SK-N-DZ (cell line): Measurements from ENCODE around the gene MALL.
"Not testable (repeated sequence)": the region's sequence is repeated elsewhere in the genome, so short reads cannot be mapped to it uniquely, and the experiment has no call there.

Experiments
- DNase-seq: peaks from one replicate; pipeline ENCODE4 v3.0.0-alpha.2; 2015; ENCODE audit warnings: low spot score

MALL gene

DNA sequence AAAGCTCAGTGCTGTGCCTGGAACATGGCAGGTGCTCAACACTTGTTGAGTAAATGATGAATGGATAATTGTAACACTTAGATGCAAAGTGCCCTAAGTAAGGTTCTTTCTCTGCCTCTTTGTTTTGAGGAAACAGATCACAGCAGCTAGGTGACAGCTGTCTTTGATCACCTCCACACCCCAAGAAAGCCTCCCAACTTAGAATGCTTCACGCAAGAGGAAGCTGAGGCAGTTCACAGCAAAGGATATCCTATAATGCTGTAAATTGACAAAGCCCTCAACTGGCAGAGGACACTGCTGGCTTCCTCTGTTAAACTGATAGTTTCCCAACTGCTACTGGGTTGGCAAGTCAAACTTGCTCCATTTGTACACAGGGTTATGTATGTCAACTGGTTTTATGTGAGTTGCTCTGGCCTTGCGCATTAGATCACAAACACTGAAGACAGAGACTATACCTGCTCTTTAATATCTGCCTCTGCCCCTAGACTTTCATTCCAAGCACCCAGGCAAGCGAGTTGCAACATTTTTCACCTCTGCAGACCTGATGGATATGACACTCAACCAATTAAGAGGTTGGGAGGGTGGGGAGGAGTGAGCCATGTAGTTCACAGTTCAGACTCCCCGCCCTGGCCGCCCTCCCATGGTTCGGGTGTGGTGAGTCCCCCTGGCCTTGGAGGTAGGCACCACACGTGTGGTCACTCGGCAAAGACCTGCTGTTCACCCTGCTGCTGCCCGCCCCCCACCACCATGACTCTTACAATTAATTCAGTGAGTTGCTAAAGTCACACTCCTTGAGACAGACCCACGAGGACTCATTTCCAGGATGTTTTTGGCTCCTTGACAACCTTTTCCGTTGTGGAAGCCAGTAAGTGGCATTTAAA lies 4.8 kb upstream of the MALL start:
- no peak for DNase-seq

DNA sequence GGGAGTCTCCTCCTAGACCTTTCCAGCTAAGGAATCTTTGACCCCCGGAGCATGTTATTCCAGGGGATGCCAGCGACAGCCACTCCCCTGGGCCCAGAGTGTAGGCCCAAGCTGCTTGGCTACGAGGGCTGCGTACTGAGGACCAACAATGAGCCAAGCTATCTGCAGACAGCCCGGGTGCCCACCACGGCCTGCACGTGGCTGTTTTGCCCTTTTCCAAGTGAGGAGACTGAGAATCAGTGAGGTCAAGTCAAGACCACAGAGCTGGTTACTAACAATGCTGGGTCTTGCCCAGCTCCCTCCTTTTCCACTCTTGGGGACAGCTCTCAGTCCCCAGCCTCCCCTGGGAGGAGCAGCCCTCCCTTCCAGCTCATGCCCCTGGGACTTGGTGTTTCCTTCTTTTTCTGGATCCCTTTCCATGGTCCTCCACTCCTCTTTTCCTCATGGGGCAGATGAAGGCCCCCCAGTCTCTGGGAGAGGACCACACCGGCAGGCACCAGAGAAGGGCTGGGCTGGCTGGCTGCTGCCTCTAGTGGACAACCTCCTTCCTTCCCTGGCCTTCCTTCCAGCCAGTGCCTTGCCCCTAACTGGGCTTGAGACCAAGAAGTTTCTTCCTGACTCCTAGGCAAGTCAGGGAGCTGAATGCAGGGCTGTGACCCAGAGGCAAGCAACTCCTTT lies 550 bp upstream of the MALL start:
- DNase-seq, result no peak

DNA sequence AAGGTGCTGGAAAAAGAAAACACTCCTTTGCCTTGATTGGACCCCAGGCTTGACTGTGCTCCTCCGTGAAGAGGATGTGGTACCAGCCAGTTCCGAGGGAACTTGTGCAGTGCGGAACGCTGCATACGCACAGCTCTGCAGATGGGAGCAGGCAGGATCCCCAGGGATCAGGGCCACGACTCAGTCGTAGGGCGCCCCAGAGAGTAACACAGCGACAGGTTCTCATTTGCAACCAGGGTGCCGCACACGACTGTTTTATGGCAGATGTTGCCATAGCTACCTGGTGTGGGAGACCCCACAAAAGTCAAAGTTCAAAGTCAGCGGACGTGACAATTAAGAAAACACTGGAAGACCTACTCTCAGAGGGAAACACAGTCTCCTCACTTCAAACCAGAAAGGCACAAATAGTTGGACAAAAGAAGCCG lies 779 bp downstream of the MALL start:
- no peak for DNase-seq

DNA sequence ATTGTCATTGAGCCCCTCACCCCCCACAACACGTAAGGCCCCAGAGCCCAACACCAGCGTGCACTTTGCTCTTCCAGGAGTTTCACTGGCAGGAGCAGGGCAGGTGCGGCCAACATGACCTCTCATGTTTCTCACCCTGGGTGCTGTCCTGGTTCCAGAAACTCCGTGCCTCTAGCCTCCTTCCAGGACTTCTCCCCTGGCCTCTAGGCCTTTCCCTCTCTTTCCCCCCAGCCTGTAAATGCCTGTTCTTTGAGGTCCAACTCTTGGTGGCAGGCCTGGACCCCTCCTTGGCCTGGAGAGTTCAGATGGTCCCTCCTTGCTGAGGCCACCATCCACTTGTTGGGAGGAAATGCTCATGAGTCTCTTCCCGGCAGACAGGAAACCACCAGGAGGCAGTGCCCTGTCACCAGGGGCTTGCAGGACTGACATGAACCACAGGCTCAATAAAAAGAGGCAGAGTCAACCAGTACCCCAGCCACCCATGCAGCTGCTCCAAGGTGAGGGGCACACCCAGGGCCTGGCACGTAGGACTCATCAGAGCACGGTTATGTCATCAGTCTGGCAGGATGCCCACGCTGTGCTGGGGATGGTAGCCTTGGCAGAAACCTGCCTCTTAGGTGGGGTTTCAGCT lies 1.5 kb downstream of the MALL start:
- DNase-seq, result no peak

DNA sequence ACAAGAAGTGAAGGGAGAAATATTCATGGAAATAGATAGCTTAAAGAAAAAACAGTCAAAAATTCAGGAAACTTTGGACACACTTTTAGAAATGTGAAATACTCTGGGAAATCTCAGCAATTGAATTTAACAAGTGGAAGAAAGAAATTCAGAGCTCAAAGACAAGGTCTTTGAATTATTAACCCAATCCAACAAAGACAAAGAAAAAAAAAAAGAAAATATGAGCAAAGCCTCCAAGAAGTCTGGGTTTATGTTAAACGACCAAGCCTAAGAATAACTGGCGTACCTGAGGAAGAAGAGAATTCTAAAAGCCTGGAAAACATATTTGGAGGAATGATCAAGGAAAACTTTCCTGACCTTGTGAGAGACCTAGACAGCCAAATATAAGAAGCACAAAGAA lies 7.3 kb downstream of the MALL start:
- not testable (repeated sequence) for DNase-seq

DNA sequence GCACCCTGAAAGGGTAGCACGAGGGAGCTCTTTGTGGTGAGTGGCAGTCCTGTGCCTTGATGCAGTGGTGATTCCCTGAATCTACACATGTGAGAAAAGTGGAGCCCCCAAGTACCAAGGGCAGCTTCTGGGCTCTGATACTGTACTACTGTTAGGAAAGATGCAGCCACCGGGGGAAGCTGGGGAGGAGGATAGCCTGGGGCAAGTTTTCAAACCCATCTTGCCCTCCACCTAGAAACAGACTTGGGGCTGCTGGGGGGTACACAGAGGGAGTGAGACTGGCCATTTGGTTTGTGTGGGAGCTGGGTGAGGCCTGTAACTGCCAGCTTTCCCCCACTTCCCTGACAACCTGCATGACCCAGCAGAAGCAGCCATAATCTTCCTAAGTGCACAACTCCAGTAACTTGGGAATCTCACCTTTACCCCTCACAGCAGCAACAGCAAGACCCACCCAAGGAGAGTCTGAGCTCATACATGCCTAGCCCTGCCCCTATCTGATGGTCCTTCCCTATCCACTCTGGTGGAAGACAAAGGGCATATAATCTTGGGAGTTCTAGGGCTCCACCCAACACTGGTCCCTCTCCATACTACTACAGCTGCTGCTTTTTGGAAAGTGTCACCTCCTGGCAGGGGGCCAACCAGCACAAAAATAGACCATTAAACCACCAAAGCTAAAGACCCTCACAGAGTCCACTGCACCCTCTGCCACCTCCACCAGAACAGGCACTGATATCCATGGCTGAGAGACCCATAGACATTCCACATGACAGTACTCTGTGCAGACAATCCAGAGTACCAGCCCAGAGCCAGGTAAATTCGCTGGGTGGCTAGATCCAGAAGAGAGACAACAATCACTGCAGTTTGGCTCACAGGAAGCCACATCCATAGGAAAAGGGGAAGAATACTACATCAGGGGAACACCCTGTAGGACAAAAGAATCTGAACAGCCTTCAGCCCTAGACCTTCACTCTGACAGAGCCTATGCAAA lies 8.2 kb downstream of the MALL start:
- DNase-seq, result no peak

DNA sequence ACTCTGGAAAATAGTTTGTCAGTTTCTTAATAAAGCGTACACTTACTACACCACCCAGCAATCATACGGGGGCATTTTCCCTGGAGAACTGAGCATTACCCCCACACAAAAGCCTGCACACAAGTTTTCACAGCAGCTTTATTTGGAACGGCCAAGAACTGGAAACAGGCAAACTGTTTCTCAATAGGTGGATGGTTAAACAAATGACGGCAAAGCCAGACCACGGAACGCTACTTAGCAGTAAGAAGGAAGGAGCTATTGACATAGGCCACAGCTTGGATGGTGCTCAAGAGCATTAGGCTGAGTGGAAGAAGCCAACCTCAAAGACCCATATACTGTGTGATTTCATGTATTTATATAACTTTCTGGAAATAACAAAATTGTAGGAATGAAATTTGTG lies 9.0 kb downstream of the MALL start:
- DNase-seq, result no peak

DNA sequence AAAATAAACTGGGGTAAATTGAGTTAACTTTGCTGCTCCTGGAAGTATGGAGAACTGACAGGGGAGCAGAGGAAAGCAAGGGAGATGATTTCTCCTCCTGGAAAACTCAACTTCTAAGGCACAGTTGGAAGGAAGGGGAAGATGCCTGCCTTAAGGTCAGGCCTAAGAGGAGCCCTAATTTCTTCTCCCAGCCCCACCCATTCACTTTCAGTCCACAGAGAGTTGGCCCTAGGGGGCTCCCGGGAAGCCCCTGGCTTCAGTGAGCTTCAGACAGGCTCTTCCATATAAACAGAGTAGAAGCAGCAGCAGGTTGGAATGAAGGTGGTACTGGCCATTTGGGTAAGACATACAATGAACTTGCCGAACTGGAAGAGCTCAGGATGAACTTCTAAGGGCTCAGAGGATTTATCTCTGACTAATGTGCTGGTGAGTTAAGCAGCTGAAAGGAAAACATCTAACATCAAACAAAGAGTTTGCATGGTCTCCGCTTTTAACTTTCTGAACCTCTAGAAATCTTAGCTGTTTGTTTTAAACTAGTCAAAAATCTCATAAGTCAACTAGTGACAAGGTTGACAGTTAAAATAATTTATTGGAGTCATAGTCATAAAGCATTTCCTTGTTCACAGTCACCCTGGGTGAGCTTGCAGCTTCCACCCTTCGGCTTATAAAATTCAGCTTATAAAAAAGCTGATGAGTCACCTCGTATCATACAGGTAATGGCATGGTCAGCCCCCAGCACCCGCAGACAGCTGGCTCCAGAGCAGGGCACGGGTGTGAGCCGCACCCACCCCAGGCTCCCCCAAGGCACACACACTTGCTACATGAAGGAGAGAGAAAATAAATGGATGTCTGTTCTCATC lies 9.8 kb downstream of the MALL start:
- DNase-seq, result no peak

DNA sequence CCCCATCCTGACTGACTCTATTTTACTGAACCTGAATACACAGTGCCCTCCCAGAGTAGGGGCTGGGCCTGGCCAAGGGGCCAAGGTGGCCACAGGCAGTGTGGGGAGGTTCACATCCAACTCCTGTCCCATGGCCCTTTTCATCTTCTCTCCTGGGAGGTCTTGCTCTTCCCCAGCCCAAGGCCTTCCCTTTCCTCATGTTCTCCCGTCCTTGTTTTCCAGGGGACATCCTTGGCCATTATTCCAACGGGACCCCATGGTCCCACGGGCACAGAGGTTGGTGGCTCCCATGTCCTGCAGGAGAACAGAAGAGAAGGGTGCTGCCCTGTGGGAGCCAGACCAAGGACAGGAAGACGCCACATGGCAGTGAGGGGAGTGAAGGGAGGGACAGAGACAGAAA lies 10.4 kb downstream of the MALL start:
- no peak for DNase-seq

DNA sequence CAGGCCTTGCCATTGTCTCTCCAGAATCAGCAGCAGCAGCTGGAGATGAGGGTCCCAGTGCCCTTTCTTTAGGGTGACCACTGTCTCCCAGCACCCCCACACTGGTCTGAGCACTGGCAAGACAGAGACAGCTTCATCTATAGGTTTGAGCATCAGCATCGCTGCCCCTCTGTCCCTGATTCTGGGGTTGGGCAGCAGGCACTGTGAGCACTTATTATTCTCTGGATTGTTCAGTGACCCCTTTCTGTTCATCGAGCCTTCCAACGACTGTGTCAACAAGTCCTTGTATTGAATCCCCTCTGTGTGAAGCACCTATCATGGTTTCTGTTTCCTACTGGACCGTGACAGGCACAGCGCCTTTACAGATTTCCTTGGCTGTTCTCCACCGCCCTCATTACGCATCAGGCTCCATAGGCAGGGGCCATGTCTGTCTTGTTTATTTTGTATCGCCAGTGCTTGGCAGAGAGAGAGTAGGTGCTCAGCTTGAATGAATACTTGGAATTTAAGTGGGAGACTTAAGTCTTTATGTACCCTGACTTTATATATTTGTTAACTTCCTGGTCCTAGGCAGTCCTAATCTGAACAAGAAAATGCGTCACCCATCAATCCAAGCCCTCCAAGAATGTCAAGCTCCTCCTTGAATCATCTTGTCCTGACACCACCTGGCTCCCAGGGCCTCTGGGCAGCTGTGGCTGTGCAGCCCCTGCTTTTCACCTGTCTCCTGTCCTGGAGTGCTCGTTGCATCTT lies 11.4 kb downstream of the MALL start:
- DNase-seq, result no peak

DNA sequence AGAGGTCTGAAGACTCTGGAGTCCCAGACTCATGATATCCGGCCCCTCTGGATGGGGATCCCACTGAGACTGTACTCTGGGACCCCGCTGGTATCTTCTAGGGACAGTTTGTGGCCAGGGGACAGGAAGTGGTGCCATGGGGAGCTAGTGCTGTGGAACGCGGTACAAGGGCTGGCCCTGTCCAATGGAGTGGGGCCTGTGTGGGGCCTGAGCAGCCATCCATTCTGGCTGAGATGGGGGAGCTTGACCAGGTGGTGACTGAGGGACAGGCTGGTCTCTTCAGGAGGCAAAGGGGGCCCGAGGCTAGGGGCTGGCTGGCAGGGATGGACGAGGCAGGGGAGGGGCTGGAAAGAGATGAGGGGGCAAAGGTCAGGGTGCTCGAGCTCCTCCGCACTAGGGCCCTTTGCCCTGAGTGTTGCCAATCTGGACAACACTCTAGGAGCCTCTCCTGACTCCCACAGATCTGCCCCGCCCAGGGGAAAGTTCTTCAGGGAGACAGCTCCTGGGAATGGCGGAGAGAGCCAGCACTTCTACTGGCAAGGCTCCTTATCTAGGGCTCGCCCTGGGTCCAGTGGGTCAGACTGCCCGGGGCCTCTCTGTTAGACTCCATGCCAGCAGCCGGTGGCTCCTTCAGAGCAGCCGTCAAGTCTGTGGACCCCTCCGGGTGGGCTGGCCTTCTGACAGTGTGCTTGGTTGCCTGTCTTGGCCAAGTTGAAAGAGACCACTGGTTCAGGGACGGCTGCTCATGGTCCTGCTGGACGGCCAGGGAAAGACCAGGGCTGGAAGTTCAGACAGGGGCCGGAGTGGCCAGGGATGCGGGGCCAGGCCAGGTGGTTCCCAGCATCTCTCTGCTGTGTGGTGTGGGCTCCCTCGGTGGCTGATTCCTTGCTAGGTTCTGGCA lies 12.3 kb downstream of the MALL start:
- no peak for DNase-seq

DNA sequence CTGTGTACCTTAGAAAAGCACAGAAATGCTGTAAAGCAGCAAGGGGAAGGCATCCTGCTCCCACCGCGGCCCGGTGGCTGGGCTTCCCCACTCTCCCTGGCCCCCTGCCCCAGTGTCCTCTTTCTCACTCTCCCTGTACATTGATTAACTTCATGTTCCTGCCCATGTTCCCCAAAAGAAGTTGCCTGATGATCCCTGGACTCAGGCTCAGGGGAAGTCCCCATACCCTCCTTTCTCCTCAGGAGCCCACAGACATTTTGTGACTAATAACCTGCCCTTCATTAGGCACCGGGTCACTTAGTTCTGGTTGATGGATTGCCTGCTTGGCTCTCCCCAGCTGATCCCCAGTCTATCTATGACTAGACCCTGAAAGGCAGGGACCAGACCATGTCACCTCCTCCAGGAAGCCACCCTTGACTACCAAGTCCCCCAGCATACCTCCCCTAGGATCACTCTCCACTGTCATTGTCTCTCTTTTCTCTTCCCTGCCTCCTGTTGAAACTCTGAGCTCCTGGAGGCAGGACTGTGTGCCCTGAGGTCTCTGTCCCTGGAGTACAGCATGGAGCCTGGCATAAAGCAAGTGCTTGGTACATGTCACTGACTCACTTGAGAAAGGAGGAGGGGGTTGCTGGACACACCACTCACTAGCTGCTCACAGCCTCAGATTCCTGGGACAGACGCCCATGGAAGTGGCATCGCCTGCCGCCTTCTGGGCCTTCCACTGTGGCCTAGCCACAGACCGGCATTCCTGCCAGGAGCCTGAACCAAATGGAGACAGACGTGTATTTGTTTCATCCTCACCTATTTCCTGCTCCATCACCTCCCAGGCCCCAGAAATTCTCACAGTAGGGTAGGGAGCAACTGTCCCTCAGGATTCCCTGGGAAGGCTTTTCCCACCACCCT lies 13.5 kb downstream of the MALL start:
- DNase-seq, result no peak

DNA sequence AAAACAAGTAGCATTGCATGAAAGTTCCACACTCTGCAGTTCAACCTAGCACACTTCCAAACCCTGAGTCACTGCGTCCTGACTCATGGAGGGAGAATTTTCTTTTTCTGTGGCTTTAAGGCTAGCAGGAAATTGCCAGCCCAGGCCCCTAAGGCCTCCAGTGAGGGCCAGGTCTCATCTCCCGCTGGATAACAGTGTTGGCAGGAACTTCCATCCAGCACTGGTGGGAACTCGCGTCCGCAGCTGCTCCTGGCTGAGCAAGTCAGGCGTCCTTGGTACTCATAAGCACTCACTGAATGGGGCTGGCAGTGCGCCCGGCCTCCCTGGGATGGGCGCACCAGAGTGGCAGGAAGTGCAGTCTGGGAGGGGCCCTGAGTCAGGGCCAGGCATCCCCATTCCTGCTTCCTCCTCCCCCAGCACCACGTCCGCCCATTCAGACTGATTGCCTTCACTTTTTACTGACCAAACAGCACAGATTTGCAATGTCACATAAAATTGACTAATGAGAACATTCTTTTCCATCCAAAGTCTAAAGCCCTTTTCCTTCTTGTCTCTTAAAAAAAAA lies 14.3 kb downstream of the MALL start:
- no peak for DNase-seq

DNA sequence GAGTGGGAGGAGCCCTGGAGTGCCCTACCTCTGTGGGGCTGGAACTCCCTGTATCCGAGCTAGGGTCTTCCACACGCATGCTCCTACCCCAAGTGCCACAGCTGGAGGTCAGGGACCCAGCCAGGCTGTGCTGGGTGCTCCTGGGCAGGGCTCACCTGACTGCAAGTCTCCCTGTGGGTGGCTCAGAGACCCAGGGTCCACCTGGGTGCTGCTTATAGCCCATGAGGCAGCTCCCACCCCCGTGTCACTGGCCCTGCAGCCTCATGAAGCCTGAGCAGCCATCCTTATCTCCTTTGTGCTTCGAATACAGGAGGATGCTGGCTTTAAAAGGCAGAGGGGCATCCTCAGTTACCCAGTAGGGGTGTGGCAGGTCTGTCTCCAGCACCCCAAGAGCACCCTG lies 14.7 kb downstream of the MALL start:
- not testable (repeated sequence) for DNase-seq

DNA sequence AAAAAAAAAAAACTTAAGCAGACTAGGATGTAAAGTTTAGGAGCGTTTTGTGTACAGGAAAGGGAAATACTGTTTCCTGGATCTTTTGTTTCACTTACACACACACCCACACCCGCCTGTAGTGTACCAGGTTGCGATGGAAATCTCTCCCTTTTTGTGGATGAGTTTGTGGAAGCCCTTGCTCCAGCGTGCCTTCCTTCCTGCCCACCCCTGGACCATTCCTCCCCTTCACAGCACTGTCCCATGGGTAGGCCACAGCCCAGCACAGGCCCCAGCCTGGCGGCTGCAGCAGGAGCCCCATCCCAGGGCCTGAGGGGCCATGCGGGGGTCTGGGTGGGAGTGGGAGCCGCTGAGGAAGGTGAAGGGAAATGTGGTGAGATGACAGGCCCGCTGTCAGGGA lies 15.1 kb downstream of the MALL start:
- DNase-seq, result no peak

DNA sequence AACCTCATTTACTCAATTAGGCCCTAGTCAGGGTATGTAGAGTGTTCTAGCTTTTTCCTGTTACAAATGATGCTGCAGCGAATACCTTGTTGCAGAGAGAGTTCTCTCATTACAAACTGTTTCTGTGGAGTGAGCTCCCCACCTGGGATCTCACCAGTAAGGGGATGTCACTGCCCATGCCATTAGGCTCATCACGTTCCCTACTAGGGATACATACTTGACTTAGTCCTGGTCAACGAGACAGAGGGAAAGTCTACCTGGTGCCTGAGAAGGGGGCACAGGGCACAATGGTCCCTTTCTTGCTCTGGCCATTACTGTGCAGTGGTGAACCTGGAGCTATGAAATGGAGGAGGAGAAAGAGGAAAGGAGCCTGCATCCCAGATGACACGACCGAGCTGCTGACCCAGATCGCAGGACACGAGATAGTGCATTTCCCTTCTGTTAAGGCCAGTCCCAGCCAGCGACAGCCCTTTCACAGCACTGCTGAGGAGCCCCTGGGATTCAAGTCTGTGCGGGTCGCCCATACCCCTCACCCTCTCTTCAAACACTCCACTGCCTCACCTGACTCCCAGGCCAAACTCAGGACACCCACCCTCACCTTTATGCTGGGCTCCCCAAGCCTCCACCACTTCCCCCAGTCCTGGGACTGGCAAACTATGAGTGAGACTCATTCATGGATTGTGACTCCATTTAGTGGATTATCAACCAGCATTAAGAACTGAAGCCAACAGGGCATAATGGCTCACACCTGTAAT lies 16.0 kb downstream of the MALL start:
- DNase-seq, result no peak

DNA sequence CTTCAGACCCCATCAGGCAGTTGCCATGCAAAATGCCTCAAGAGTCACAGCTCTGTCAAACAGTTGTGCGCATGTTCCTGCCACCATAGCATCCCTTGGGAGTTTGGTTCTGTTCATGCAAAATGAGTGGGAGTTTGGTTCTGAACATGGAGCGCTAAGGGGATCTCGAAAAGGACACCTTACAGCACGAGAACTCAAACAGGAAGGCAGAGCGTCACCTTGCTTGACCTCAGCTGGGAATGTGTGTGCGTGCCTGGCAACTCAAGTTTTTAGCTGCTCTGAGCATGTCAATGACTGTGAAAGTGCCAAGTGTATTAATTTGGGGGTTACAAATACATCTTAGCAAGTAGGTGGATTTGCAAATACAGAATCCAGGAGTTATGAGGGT lies 16.6 kb downstream of the MALL start:
- DNase-seq, result no peak
